ENCODE data around the gene DENND4A.

- no peak for TF ChIP-seq EED (IDR thresholded peaks at IDR 0.05; ENCODE audit: low read depth)
- TF ChIP-seq RAD21 (IDR thresholded peaks at IDR 0.05; ENCODE audit: insufficient read depth, low read depth, low read length), result no peak
- TF ChIP-seq EZH2 (IDR thresholded peaks at IDR 0.05; ENCODE audit: borderline replicate concordance, control insufficient read depth, low read depth, low read length), result no peak
- TF ChIP-seq NRF1 (conservative IDR thresholded peaks at IDR 0.05; ENCODE audit: low read depth, low read length), result no peak
- no peak for TF ChIP-seq IRF5 (IDR thresholded peaks at IDR 0.05; ENCODE audit: borderline replicate concordance)
- no peak for TF ChIP-seq YY1 (IDR thresholded peaks at IDR 0.05; ENCODE audit: low read depth, low read length)
- no peak for TF ChIP-seq HDGF (IDR thresholded peaks at IDR 0.05)
- no peak for TF ChIP-seq CEBPB (IDR thresholded peaks at IDR 0.05; ENCODE audit: borderline replicate concordance in 1 of 2, low read depth in 2 of 2, low read length in 2 of 2)
- TF ChIP-seq POLR2A (IDR thresholded peaks at IDR 0.05; ENCODE audit: low read depth, low read length), result no peak
- TF ChIP-seq KDM1A (IDR thresholded peaks at IDR 0.05; ENCODE audit: borderline replicate concordance), result no peak
- no peak for TF ChIP-seq ZBED1 (IDR thresholded peaks at IDR 0.05; ENCODE audit: borderline replicate concordance)
- no peak for TF ChIP-seq MEF2A (IDR thresholded peaks at IDR 0.05; ENCODE audit: insufficient read depth, low read depth, low read length)
- no peak for TF ChIP-seq ZSCAN29 (IDR thresholded peaks at IDR 0.05)
- no peak for TF ChIP-seq ZBTB33 (IDR thresholded peaks at IDR 0.05)
These were observed 152.6 kb downstream of the DENND4A start for GRCh38 chr15:65639509-65639908.

Measured in GM12878 (cell line).